ENCODE measurements around the gene LEF1.

LEF1 gene

GRCh38 chr4:108188770-108189169 lies 20.0 kb upstream of the LEF1 start:
- no peaks in the 10 kb centered on the region for H3K4me1 ChIP-seq (ENCODE audit: low read depth, poor library complexity, severe bottlenecking)
- H2AFZ ChIP-seq (ENCODE audit: low read depth), result no peak overlapping the region
- TF ChIP-seq, protein P1, sequence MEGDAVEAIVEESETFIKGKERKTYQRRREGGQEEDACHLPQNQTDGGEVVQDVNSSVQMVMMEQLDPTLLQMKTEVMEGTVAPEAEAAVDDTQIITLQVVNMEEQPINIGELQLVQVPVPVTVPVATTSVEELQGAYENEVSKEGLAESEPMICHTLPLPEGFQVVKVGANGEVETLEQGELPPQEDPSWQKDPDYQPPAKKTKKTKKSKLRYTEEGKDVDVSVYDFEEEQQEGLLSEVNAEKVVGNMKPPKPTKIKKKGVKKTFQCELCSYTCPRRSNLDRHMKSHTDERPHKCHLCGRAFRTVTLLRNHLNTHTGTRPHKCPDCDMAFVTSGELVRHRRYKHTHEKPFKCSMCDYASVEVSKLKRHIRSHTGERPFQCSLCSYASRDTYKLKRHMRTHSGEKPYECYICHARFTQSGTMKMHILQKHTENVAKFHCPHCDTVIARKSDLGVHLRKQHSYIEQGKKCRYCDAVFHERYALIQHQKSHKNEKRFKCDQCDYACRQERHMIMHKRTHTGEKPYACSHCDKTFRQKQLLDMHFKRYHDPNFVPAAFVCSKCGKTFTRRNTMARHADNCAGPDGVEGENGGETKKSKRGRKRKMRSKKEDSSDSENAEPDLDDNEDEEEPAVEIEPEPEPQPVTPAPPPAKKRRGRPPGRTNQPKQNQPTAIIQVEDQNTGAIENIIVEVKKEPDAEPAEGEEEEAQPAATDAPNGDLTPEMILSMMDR (conservative IDR thresholded peaks at IDR 0.05; ENCODE audit: low read depth, low read length), result no peak
- H3K79me2 ChIP-seq (ENCODE audit: insufficient read depth, low read depth), result no peaks in the 10 kb centered on the region
- no peaks in the 10 kb centered on the region for H4K20me1 ChIP-seq (ENCODE audit: insufficient read depth)
- no peaks in the 10 kb centered on the region for H3K36me3 ChIP-seq (ENCODE audit: insufficient read depth)
- H3K4me2 ChIP-seq, result no peak overlapping the region
- H3K9ac ChIP-seq, result no peak overlapping the region
- H3K27me3 ChIP-seq (ENCODE audit: insufficient read depth, low read depth), result no peaks in the 10 kb centered on the region
- no peak overlapping the region for H3K4me3 ChIP-seq (IDR thresholded peaks at IDR 0.05; ENCODE audit: insufficient read depth, low read depth, low read length)
- no peak overlapping the region for H3K27ac ChIP-seq

- Histone ChIP-seq H3K27ac (no peak overlapping the region), H3K9ac (no peak overlapping the region), H3K36me3 (ENCODE audit: insufficient read depth) (no peaks in the 10 kb centered on the region), H3K27me3 (ENCODE audit: insufficient read depth, low read depth) (no peaks in the 10 kb centered on the region), H3K4me1 (ENCODE audit: low read depth, poor library complexity, severe bottlenecking) (no peaks in the 10 kb centered on the region), H2AFZ (ENCODE audit: low read depth) (no peak overlapping the region), H3K4me3 (IDR thresholded peaks at IDR 0.05; ENCODE audit: insufficient read depth, low read depth, low read length) (no peak overlapping the region), H4K20me1 (ENCODE audit: insufficient read depth) (no peaks in the 10 kb centered on the region), H3K79me2 (ENCODE audit: insufficient read depth, low read depth) (no peaks in the 10 kb centered on the region), H3K4me2 (no peak overlapping the region)
- TF ChIP-seq, protein P1 (conservative IDR thresholded peaks at IDR 0.05; ENCODE audit: low read depth, low read length), result no peak
These were observed 16.5 kb upstream of the LEF1 start for GRCh38 chr4:108185252-108185651.

GRCh38 chr4:108184453-108185049 lies 15.8 kb upstream of the LEF1 start:
- H3K4me3 ChIP-seq (IDR thresholded peaks at IDR 0.05; ENCODE audit: insufficient read depth, low read depth, low read length), result no peak overlapping the region
- H3K27me3 ChIP-seq (ENCODE audit: insufficient read depth, low read depth), result no peaks in the 10 kb centered on the region
- H3K4me2 ChIP-seq, result no peak overlapping the region
- H3K79me2 ChIP-seq (ENCODE audit: insufficient read depth, low read depth), result no peaks in the 10 kb centered on the region
- TF ChIP-seq, protein P1 (conservative IDR thresholded peaks at IDR 0.05; ENCODE audit: low read depth, low read length), result no peak
- no peak overlapping the region for H3K27ac ChIP-seq
- H3K9ac ChIP-seq, result no peak overlapping the region
- H3K36me3 ChIP-seq (ENCODE audit: insufficient read depth), result no peaks in the 10 kb centered on the region
- H3K4me1 ChIP-seq (ENCODE audit: low read depth, poor library complexity, severe bottlenecking), result no peaks in the 10 kb centered on the region
- no peak overlapping the region for H2AFZ ChIP-seq (ENCODE audit: low read depth)
- no peaks in the 10 kb centered on the region for H4K20me1 ChIP-seq (ENCODE audit: insufficient read depth)

DNA sequence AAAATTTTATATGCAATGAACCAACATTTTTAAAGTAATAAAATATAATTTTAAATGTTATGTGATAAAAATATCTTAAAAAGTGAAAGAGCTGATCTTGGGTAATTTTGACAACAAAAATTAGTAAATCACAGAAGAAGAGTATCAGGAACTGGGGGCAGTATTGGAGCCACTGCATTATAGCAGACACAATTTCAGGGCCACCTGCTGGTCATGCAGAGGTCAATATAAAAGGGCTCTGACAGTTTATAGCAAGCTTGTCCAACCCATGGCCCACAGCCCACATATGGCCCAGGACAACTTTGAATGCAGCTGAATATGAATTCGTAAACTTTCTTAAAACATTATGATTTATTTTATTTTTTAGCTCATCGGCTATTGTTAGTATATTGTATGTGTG lies 13.0 kb upstream of the LEF1 start:
- Histone ChIP-seq H3K36me3 (ENCODE audit: insufficient read depth) (no peaks in the 10 kb centered on the region), H2AFZ (ENCODE audit: low read depth) (no peak overlapping the region), H3K27ac (no peak overlapping the region), H4K20me1 (ENCODE audit: insufficient read depth) (no peaks in the 10 kb centered on the region), H3K9ac (no peak overlapping the region), H3K79me2 (ENCODE audit: insufficient read depth, low read depth) (no peaks in the 10 kb centered on the region), H3K4me1 (ENCODE audit: low read depth, poor library complexity, severe bottlenecking) (no peaks in the 10 kb centered on the region), H3K4me2 (no peak overlapping the region), H3K27me3 (ENCODE audit: insufficient read depth, low read depth) (no peaks in the 10 kb centered on the region), H3K4me3 (IDR thresholded peaks at IDR 0.05; ENCODE audit: insufficient read depth, low read depth, low read length) (no peak overlapping the region)
- TF ChIP-seq, protein P1 (conservative IDR thresholded peaks at IDR 0.05; ENCODE audit: low read depth, low read length), result no peak; the same call in 1 of the 2 replicates

All from KMS-11 (cell line).